Measurements from ENCODE around the gene LYPD6.

LYPD6 gene

GRCh38 chr2:149473068-149473467 lies 142.7 kb downstream of the LYPD6 start:
- no peak for ATAC-seq
- TF ChIP-seq SNAI2 (CRISPR knock-in tag; IDR thresholded peaks at IDR 0.05) (no peak), RARB (CRISPR knock-in tag; IDR thresholded peaks at IDR 0.05) (no peak), TOX (CRISPR knock-in tag; IDR thresholded peaks at IDR 0.05; ENCODE audit: borderline replicate concordance) (no peak), ISL1 (CRISPR knock-in tag; IDR thresholded peaks at IDR 0.05) (no peak), PATZ1 (CRISPR knock-in tag; IDR thresholded peaks at IDR 0.05; ENCODE audit: borderline replicate concordance) (no peak), OSR1 (CRISPR knock-in tag; IDR thresholded peaks at IDR 0.05) (no peak), ZC3H10 (CRISPR knock-in tag; IDR thresholded peaks at IDR 0.05) (no peak), ZFP30 (CRISPR knock-in tag; IDR thresholded peaks at IDR 0.05) (no peak), CSRNP3 (CRISPR knock-in tag; IDR thresholded peaks at IDR 0.05) (no peak), BACH2 (CRISPR knock-in tag; IDR thresholded peaks at IDR 0.05; ENCODE audit: borderline replicate concordance) (no peak), ZNF70 (CRISPR knock-in tag; IDR thresholded peaks at IDR 0.05) (no peak), ZNF565 (CRISPR knock-in tag; conservative IDR thresholded peaks at IDR 0.05; ENCODE audit: low read depth) (no peak)

GRCh38 chr2:149473521-149473920 lies 143.1 kb downstream of the LYPD6 start:
- no peak for ATAC-seq
- no peak for TF ChIP-seq TOX (CRISPR knock-in tag; IDR thresholded peaks at IDR 0.05; ENCODE audit: borderline replicate concordance)
- no peak for TF ChIP-seq TCF4 (CRISPR knock-in tag; IDR thresholded peaks at IDR 0.05; ENCODE audit: borderline replicate concordance)

- TF ChIP-seq TCF4 (CRISPR knock-in tag; IDR thresholded peaks at IDR 0.05; ENCODE audit: borderline replicate concordance) (no peak), CSDC2 (CRISPR knock-in tag; IDR thresholded peaks at IDR 0.05) (no peak), CSRNP3 (CRISPR knock-in tag; IDR thresholded peaks at IDR 0.05) (no peak), SNAI2 (CRISPR knock-in tag; IDR thresholded peaks at IDR 0.05) (no peak), ISL1 (CRISPR knock-in tag; IDR thresholded peaks at IDR 0.05) (no peak), ARNTL (CRISPR knock-in tag; IDR thresholded peaks at IDR 0.05; ENCODE audit: borderline replicate concordance, low read depth) (no peak), ZFP30 (CRISPR knock-in tag; IDR thresholded peaks at IDR 0.05) (no peak), ZFP3 (CRISPR knock-in tag; IDR thresholded peaks at IDR 0.05) (no peak), RARB (CRISPR knock-in tag; IDR thresholded peaks at IDR 0.05) (no peak), PPARA (CRISPR knock-in tag; IDR thresholded peaks at IDR 0.05; ENCODE audit: borderline replicate concordance) (no peak), ZC3H10 (CRISPR knock-in tag; IDR thresholded peaks at IDR 0.05) (no peak), POU6F1 (CRISPR knock-in tag; IDR thresholded peaks at IDR 0.05; ENCODE audit: borderline replicate concordance, low read depth) (no peak)
- ATAC-seq, result no peak
Observed at GRCh38 chr2:149483004-149483605, 152.7 kb downstream of the LYPD6 start.

GRCh38 chr2:149486664-149487063 lies 156.3 kb downstream of the LYPD6 start:
- ATAC-seq, result no peak
- TF ChIP-seq PPARA (CRISPR knock-in tag; IDR thresholded peaks at IDR 0.05; ENCODE audit: borderline replicate concordance), result no peak
- TF ChIP-seq CSRNP3 (CRISPR knock-in tag; IDR thresholded peaks at IDR 0.05), result no peak
- TF ChIP-seq RARB (CRISPR knock-in tag; IDR thresholded peaks at IDR 0.05), result no peak
- no peak for TF ChIP-seq ARNTL (CRISPR knock-in tag; IDR thresholded peaks at IDR 0.05; ENCODE audit: borderline replicate concordance, low read depth)
- no peak for TF ChIP-seq TSHZ2 (CRISPR knock-in tag; IDR thresholded peaks at IDR 0.05)
- no peak for TF ChIP-seq OSR1 (CRISPR knock-in tag; IDR thresholded peaks at IDR 0.05)
- TF ChIP-seq ZNF8 (CRISPR knock-in tag; IDR thresholded peaks at IDR 0.05), result no peak
- no peak for TF ChIP-seq TOX (CRISPR knock-in tag; IDR thresholded peaks at IDR 0.05; ENCODE audit: borderline replicate concordance)
- no peak for TF ChIP-seq ZFP3 (CRISPR knock-in tag; IDR thresholded peaks at IDR 0.05)
- TF ChIP-seq ZC3H10 (CRISPR knock-in tag; IDR thresholded peaks at IDR 0.05), result no peak
- no peak for TF ChIP-seq BACH2 (CRISPR knock-in tag; IDR thresholded peaks at IDR 0.05; ENCODE audit: borderline replicate concordance)
- no peak for TF ChIP-seq CSDC2 (CRISPR knock-in tag; IDR thresholded peaks at IDR 0.05)
- no peak for TF ChIP-seq PATZ1 (CRISPR knock-in tag; IDR thresholded peaks at IDR 0.05; ENCODE audit: borderline replicate concordance)

Data from SK-N-SH treated with all-trans-retinoic acid at 6 μM for 48 hours (cell line).